ENCODE results near the gene ZNF580.

Gene ZNF580

GRCh38 chr19:55605637-55606470, 34.9 kb upstream of the ZNF580 start, which contains the start of gene ZNF865:
Gene ZNF865 (plus strand): TSS chr19:55605647. CDS start chr19:55613619, 7,972 bp downstream.
- peak within 1 kb of the TSS; percentile 93 for H3K27ac ChIP-seq
- DNase-seq (ENCODE audit: low read depth, low spot score): peak; percentile 43

DNA sequence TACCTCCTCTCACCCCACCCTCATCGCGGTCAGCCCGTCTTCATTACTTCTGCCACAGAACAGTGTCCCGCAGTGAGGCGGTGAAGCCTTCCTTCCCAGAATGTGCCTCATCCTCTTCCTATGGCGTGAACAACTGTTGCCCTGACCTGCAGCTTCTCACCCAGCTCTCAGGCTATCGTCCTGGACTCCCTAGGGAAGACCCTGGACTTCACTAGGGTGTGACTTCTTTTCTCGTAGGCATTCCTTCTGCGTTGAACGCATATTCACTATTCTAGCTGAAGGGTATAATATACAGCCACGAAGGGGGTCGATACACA, 34.4 kb upstream of the ZNF580 start:
- H3K27ac ChIP-seq: peak overlapping the region; percentile 93
- DNase-seq (ENCODE audit: low read depth, low spot score): no peak

GRCh38 chr19:55606817-55607216, 34.0 kb upstream of the ZNF580 start:
- H3K27ac ChIP-seq: peak overlapping the region; percentile 93
- no peak for DNase-seq (ENCODE audit: low read depth, low spot score)

DNA sequence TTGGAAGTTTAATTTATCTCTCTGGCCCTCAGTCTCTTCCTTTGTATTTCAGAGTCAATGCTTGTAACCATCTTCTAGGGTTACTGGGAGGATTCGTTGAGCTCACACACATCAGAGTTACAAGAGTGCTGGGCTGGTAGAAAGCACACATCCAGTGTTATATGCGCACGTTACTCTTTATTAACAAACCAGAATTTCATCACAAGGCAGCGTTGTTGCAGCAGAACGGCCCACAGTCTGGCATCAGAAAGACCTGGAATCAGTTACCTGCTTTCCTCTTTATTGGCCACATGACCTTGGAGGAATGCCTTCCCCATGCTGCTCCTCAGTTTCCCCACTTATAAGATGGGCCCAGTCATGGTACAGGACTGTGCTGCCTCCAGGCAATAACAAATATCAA, 31.5 kb upstream of the ZNF580 start:
- no peak for DNase-seq (ENCODE audit: low read depth, low spot score)
- H3K27ac ChIP-seq: no peak overlapping the region

DNA sequence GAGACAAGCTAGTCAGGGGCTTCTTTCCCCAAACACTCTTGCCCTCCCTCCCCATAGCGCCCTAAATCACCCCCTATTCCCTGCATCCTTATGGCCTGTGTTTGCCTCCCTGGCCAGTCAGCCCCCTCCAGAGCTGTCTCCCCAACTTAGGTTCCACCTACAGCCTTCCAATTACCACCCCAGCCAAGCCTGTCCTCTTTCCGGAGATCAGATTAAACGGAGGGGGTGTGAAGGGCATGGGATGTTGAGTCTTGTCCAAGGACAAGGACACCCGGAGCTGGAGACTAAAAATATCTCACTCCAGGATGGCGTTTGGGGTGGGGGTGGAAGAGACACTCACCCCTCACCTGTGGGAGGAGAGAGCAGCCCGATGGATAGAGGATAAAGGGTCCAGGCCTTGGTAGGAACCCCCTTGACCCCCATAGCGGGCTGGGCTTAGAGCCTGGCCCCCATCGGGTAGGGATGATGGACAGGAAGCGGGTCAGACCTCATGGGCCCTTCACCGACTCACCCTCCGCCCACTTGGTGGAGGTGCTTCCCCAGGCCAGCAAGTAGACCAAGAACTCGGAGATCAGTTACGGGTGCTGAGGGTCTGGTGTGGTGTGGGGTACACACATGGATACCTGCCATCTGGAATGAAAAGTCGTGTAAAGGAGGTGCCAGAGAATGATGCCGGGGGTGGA, 29.4 kb upstream of the ZNF580 start:
- H3K27ac ChIP-seq: no peak overlapping the region

GRCh38 chr19:55611983-55612645, 28.7 kb upstream of the ZNF580 start:
- H3K27ac ChIP-seq: no peak overlapping the region
- no peak for DNase-seq (ENCODE audit: low read depth, low spot score)

More for the DNA sequence above, 29.4 kb upstream of the ZNF580 start:
- no peak for DNase-seq (ENCODE audit: low read depth, low spot score)

GRCh38 chr19:55613396-55613795, 27.4 kb upstream of the ZNF580 start:
- no peak overlapping the region for H3K27ac ChIP-seq
- DNase-seq (ENCODE audit: low read depth, low spot score): no peak

- no peak for DNase-seq (ENCODE audit: low read depth, low spot score)
- no peak overlapping the region for H3K27ac ChIP-seq
Measured at GRCh38 chr19:55613930-55614710, 26.7 kb upstream of the ZNF580 start.

DNA sequence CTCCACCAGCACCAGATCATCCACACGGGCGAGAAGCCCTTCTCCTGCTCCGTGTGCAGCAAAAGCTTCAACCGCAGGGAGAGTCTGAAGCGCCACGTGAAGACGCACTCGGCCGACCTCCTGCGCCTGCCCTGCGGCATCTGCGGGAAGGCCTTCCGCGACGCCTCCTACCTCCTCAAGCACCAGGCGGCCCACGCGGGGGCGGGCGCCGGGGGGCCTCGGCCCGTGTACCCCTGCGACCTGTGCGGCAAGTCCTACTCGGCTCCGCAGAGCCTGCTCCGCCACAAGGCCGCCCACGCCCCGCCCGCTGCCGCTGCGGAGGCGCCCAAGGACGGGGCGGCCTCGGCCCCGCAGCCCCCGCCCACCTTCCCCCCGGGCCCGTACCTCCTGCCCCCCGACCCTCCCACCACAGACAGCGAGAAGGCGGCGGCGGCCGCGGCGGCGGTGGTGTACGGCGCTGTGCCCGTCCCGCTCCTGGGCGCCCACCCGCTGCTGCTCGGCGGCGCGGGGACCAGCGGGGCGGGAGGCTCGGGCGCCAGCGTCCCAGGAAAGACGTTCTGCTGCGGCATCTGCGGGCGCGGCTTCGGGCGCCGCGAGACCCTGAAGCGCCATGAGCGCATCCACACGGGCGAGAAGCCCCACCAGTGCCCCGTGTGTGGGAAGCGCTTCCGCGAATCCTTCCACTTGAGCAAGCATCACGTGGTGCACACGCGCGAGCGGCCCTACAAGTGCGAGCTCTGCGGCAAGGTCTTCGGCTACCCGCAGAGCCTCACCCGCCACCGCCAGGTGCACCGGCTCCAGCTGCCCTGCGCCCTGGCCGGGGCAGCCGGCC, 25.9 kb upstream of the ZNF580 start:
- no peak for DNase-seq (ENCODE audit: low read depth, low spot score)
- H3K27ac ChIP-seq: no peak overlapping the region

GRCh38 chr19:55615543-55616394, 25.0 kb upstream of the ZNF580 start:
- H3K27ac ChIP-seq: no peak overlapping the region
- no peak for DNase-seq (ENCODE audit: low read depth, low spot score)

DNA sequence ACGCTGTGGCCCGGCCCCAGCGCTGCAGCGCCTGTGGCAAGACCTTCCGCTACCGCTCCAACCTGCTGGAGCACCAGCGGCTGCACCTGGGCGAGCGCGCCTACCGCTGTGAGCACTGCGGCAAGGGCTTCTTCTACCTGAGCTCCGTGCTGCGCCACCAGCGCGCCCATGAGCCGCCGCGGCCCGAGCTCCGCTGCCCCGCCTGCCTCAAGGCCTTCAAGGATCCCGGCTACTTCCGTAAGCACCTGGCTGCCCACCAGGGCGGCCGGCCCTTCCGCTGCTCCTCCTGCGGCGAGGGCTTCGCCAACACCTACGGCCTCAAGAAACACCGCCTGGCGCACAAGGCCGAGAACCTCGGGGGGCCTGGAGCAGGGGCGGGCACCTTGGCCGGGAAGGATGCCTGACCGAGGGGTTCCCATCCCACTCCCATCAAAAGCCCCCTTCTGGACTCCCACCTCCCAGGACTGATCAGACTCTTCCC, 24.4 kb upstream of the ZNF580 start:
- no peak for DNase-seq (ENCODE audit: low read depth, low spot score)
- peak overlapping the region; percentile 43 for H3K27ac ChIP-seq

GRCh38 chr19:55617426-55617825, 23.4 kb upstream of the ZNF580 start:
- DNase-seq (ENCODE audit: low read depth, low spot score): no peak
- peak overlapping the region; percentile 43 for H3K27ac ChIP-seq

GRCh38 chr19:55618426-55618825, 22.4 kb upstream of the ZNF580 start:
- DNase-seq (ENCODE audit: low read depth, low spot score): no peak
- H3K27ac ChIP-seq: no peak overlapping the region

DNA sequence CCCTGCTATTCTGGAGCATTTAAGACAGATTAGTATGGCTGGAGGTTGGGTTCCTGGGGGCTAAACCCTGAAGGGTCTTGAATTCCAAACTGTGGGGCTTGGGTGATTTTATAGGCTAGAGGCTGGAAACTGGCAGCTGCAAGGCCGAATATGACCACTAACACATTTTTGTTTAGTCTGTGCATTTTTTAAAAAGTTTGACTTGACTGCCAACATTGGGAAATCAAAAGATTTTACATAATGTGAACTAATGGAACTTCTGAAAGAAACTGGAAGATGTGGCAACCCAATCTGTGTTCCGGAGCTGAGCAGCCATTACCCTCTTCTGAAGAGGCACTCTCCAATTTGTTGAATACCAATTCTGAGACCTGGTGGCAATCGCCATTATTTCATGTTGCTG, 21.5 kb upstream of the ZNF580 start:
- no peak overlapping the region for H3K27ac ChIP-seq
- no peak for DNase-seq (ENCODE audit: low read depth, low spot score)

GRCh38 chr19:55620410-55621204, 20.2 kb upstream of the ZNF580 start:
- H3K27ac ChIP-seq: no peak overlapping the region
- no peak for DNase-seq (ENCODE audit: low read depth, low spot score)

GRCh38 chr19:55621205-55621672, 19.6 kb upstream of the ZNF580 start:
- no peak for DNase-seq (ENCODE audit: low read depth, low spot score)
- H3K27ac ChIP-seq: no peak overlapping the region

DNA sequence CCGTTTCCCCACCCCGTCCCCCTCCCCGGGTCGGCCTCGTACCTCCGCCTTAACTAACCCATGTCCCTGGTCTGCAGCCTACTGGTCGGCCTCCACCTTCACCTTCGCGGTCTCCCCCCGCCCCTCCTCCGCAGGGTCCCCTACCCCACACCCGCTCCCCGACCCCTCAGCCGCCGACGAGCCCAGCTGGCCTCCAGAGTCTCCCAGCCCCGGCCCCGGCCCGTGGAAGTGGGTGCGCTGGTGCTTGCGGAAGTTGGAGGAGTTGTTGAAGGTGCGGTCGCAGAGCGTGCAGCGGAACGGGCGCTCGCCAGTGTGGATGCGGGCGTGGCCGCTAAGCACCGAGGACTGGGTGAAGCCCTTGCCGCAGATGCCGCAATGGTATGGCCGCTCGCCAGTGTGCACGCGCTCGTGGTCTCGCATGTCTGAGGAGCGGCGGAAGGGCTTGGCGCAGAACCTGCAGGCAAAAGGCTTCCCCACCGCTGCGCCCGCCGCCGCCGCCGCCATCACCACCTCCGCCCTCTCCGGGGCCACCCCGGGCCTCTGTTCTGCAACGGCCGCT, 19.1 kb upstream of the ZNF580 start:
- no peak for DNase-seq (ENCODE audit: low read depth, low spot score)
- no peak overlapping the region for H3K27ac ChIP-seq

All from epithelial cell of prostate (primary cell).